RPMI8226 (cell line): Measurements from ENCODE around the gene C22orf42.
"Not testable (repeated sequence)": the region's sequence is repeated elsewhere in the genome, so short reads cannot be mapped to it uniquely, and the experiment has no call there.

Source experiments
- DNase-seq: peaks from one replicate; pipeline ENCODE4 v3.0.0-alpha.2; 2015

C22orf42 gene

GRCh38 chr22:32183625-32184024, 24.5 kb upstream of the C22orf42 start:
- DNase-seq = no peak

- DNase-seq = no peak
Observed at GRCh38 chr22:32181043-32181442, 21.9 kb upstream of the C22orf42 start.

GRCh38 chr22:32177221-32177765, 18.2 kb upstream of the C22orf42 start:
- no peak for DNase-seq

GRCh38 chr22:32175683-32176644, 16.9 kb upstream of the C22orf42 start:
- no peak for DNase-seq

GRCh38 chr22:32175115-32175514, 16.0 kb upstream of the C22orf42 start:
- no peak for DNase-seq

- DNase-seq = no peak
Observed at GRCh38 chr22:32165681-32166080, 6.6 kb upstream of the C22orf42 start.

GRCh38 chr22:32164075-32164860, 5.2 kb upstream of the C22orf42 start:
- DNase-seq = no peak

- not testable (repeated sequence) for DNase-seq
Observed at GRCh38 chr22:32160411-32160810, 1.3 kb upstream of the C22orf42 start.

GRCh38 chr22:32157632-32158031, 1.5 kb downstream of the C22orf42 start:
- DNase-seq = not testable (repeated sequence)

GRCh38 chr22:32154727-32155126, 4.4 kb downstream of the C22orf42 start:
- not testable (repeated sequence) for DNase-seq

- not testable (repeated sequence) for DNase-seq
Observed at GRCh38 chr22:32151641-32152040, 7.5 kb downstream of the C22orf42 start.

GRCh38 chr22:32150647-32151046, 8.5 kb downstream of the C22orf42 start:
- DNase-seq = not testable (repeated sequence)

GRCh38 chr22:32148372-32148771, 10.7 kb downstream of the C22orf42 start:
- not testable (repeated sequence) for DNase-seq

GRCh38 chr22:32147128-32147527, 12.0 kb downstream of the C22orf42 start:
- DNase-seq = not testable (repeated sequence)

- peak; percentile 66 for DNase-seq
Observed at GRCh38 chr22:32144496-32145274, 14.4 kb downstream of the C22orf42 start.

- DNase-seq = no peak
Observed at GRCh38 chr22:32142600-32142999, 16.5 kb downstream of the C22orf42 start.

GRCh38 chr22:32140688-32141087, 18.4 kb downstream of the C22orf42 start:
- not testable (repeated sequence) for DNase-seq

GRCh38 chr22:32138576-32138975, 20.5 kb downstream of the C22orf42 start:
- not testable (repeated sequence) for DNase-seq

- DNase-seq = peak; percentile 87
Observed at GRCh38 chr22:32137731-32138324, 21.3 kb downstream of the C22orf42 start.

GRCh38 chr22:32136881-32137280, 22.2 kb downstream of the C22orf42 start:
- not testable (repeated sequence) for DNase-seq

- DNase-seq = not testable (repeated sequence)
Observed at GRCh38 chr22:32135958-32136357, 23.1 kb downstream of the C22orf42 start.

- DNase-seq = not testable (repeated sequence)
Observed at GRCh38 chr22:32134796-32135195, 24.3 kb downstream of the C22orf42 start.
